ENCODE results near the gene MYRIP. TPM values are rescaled to one million over a fixed set of nuclear protein-coding genes. Genes with fewer than 3 reads are reported as not detected.

Gene MYRIP
- polyA plus RNA-seq, 1 of the 3 experiments (the other 2 are of a cell fraction): 1.2 TPM

DNA sequence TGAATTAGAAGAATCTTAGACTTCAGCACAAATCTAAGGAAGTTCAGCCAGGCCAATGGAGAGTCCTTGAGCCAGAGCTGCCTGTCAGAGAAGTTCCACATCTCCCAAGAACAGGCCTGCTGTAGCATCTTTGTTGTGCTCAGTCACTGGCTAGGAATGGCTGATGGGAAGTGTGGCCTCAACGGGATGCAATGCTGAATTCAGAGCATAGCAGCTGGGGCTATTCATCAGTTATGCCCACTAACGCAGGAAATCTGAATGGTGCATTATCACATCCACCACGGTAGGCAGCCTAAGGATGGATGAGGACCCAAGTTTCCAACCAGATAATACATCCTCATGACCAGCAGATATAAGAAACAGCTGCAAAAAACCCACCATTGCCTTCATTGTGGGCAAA, 496.9 kb downstream of the MYRIP start:
- Histone ChIP-seq H3K27ac (ENCODE audit: low read depth in 2 of 2, low read length in 1 of 2) (no peak overlapping the region), H2AFZ (ENCODE audit: low read depth) (no peak overlapping the region), H3K4me2 (no peak overlapping the region), H3K36me3 (replicated peaks in 1 of 2; ENCODE audit: control insufficient read depth in 1 of 2, insufficient read depth in 2 of 2, low read length in 1 of 2) (peaks cover 3% of the 10 kb centered on the region in 2 experiments), H4K20me1 (ENCODE audit: insufficient read depth) (0 out of 2 replicates have a peak, but pooled peaks cover 1% of the 10 kb centered on the region), H3K9ac (no peak overlapping the region), H3K9me3 (no peaks in the 10 kb centered on the region), H3K9me2 (no peaks in the 10 kb centered on the region), H3K79me2 (ENCODE audit: insufficient read depth) (peaks cover 17% of the 10 kb centered on the region), H3K4me1 (ENCODE audit: control insufficient read depth in 1 of 2, insufficient read depth in 2 of 2, low read depth in 1 of 2, low read length in 1 of 2) (peaks cover 0 to 2% of the 10 kb centered on the region in 2 experiments; a peak in 3 of 4 replicates), H3K27me3 (ENCODE audit: insufficient read depth) (no peaks in the 10 kb centered on the region), H3F3A (replicated peaks; ENCODE audit: insufficient read depth) (no peaks in the 10 kb centered on the region), H3K4me3 (ENCODE audit: low read depth in 2 of 2, low read length in 1 of 2) (no peak overlapping the region)
- WGBS (ENCODE audit: low lambda C conversion rate): 76% methylated on average over 3 of the region's 3 CpGs
- TF ChIP-seq TAF1 (IDR thresholded peaks at IDR 0.05; ENCODE audit: borderline replicate concordance, low read depth, low read length) (no peak), YY1 (IDR thresholded peaks at IDR 0.05; ENCODE audit: low read depth) (no peak), SMC3 (IDR thresholded peaks at IDR 0.05; ENCODE audit: low read depth, low read length) (no peak), RFX5 (IDR thresholded peaks at IDR 0.05; ENCODE audit: low read length) (no peak), MXI1 (IDR thresholded peaks at IDR 0.05; ENCODE audit: low read depth, low read length) (no peak), EZH2phosphoT487 (IDR thresholded peaks at IDR 0.05; ENCODE audit: borderline replicate concordance, low read depth) (no peak), ELF1 (IDR thresholded peaks at IDR 0.05) (no peak)
- TF ChIP-seq, protein P1, sequence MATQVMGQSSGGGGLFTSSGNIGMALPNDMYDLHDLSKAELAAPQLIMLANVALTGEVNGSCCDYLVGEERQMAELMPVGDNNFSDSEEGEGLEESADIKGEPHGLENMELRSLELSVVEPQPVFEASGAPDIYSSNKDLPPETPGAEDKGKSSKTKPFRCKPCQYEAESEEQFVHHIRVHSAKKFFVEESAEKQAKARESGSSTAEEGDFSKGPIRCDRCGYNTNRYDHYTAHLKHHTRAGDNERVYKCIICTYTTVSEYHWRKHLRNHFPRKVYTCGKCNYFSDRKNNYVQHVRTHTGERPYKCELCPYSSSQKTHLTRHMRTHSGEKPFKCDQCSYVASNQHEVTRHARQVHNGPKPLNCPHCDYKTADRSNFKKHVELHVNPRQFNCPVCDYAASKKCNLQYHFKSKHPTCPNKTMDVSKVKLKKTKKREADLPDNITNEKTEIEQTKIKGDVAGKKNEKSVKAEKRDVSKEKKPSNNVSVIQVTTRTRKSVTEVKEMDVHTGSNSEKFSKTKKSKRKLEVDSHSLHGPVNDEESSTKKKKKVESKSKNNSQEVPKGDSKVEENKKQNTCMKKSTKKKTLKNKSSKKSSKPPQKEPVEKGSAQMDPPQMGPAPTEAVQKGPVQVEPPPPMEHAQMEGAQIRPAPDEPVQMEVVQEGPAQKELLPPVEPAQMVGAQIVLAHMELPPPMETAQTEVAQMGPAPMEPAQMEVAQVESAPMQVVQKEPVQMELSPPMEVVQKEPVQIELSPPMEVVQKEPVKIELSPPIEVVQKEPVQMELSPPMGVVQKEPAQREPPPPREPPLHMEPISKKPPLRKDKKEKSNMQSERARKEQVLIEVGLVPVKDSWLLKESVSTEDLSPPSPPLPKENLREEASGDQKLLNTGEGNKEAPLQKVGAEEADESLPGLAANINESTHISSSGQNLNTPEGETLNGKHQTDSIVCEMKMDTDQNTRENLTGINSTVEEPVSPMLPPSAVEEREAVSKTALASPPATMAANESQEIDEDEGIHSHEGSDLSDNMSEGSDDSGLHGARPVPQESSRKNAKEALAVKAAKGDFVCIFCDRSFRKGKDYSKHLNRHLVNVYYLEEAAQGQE (IDR thresholded peaks at IDR 0.05; ENCODE audit: low read depth, low read length): no peak
- TF ChIP-seq, protein P2, sequence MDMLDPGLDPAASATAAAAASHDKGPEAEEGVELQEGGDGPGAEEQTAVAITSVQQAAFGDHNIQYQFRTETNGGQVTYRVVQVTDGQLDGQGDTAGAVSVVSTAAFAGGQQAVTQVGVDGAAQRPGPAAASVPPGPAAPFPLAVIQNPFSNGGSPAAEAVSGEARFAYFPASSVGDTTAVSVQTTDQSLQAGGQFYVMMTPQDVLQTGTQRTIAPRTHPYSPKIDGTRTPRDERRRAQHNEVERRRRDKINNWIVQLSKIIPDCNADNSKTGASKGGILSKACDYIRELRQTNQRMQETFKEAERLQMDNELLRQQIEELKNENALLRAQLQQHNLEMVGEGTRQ (IDR thresholded peaks at IDR 0.05; ENCODE audit: borderline replicate concordance, low read depth, low read length): no peak
- ChIA-PET POLR2A (no interaction called here), CTCF (interaction anchor here (1.1 to 13.0 kb wide), 3 partner anchors 11 to 115 kb away, joined by 4 to 289 read pairs (median 7); no protein-coding TSS in a partner anchor)
- DNase-seq: no peak

DNA sequence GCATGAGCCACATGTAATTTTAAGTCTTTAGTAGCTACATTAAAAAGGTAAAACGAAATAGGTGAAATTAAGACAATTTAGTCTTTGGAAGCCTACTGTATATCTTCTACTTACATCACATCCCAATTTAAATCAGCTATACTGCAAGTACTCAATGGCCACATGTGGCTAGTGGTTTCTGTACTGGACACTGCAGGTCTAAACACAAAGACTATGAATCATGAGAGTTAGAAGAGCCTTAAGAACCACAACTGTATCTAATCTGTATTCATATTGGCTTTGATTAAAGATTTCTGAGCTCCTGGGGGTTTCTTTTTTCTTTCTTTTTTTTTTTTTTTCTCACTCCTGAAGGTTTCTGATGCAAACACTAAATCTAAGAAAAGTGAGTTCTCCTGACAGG, 497.8 kb downstream of the MYRIP start:
- Histone ChIP-seq H3K79me2 (ENCODE audit: insufficient read depth) (peaks cover 21% of the 10 kb centered on the region), H3K4me1 (ENCODE audit: control insufficient read depth in 1 of 2, insufficient read depth in 2 of 2, low read depth in 1 of 2, low read length in 1 of 2) (peaks cover 0 to 9% of the 10 kb centered on the region in 2 experiments; a peak in 3 of 4 replicates), H3K9me3 (no peaks in the 10 kb centered on the region), H3K4me2 (no peak overlapping the region), H3K4me3 (ENCODE audit: low read depth in 2 of 2, low read length in 1 of 2) (no peak overlapping the region), H3K9ac (no peak overlapping the region), H2AFZ (ENCODE audit: low read depth) (no peak overlapping the region), H4K20me1 (ENCODE audit: insufficient read depth) (0 out of 2 replicates have a peak, but pooled peaks cover 3% of the 10 kb centered on the region), H3K9me2 (no peaks in the 10 kb centered on the region), H3F3A (replicated peaks; ENCODE audit: insufficient read depth) (no peaks in the 10 kb centered on the region), H3K27me3 (ENCODE audit: insufficient read depth) (no peaks in the 10 kb centered on the region), H3K27ac (ENCODE audit: low read depth in 2 of 2, low read length in 1 of 2) (no peak overlapping the region), H3K36me3 (replicated peaks in 1 of 2; ENCODE audit: control insufficient read depth in 1 of 2, insufficient read depth in 2 of 2, low read length in 1 of 2) (peaks cover 11 to 12% of the 10 kb centered on the region in 2 experiments)
- TF ChIP-seq RCOR1 (IDR thresholded peaks at IDR 0.05; ENCODE audit: low read length) (no peak), ELF1 (IDR thresholded peaks at IDR 0.05) (no peak), SMC3 (IDR thresholded peaks at IDR 0.05; ENCODE audit: low read depth, low read length) (no peak), CHD2 (IDR thresholded peaks at IDR 0.05; ENCODE audit: low read length, partially characterized antibody) (no peak)
- TF ChIP-seq, protein P3, sequence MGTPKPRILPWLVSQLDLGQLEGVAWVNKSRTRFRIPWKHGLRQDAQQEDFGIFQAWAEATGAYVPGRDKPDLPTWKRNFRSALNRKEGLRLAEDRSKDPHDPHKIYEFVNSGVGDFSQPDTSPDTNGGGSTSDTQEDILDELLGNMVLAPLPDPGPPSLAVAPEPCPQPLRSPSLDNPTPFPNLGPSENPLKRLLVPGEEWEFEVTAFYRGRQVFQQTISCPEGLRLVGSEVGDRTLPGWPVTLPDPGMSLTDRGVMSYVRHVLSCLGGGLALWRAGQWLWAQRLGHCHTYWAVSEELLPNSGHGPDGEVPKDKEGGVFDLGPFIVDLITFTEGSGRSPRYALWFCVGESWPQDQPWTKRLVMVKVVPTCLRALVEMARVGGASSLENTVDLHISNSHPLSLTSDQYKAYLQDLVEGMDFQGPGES (IDR thresholded peaks at IDR 0.05; ENCODE audit: low read depth, low read length): no peak
- TF ChIP-seq, protein P4, sequence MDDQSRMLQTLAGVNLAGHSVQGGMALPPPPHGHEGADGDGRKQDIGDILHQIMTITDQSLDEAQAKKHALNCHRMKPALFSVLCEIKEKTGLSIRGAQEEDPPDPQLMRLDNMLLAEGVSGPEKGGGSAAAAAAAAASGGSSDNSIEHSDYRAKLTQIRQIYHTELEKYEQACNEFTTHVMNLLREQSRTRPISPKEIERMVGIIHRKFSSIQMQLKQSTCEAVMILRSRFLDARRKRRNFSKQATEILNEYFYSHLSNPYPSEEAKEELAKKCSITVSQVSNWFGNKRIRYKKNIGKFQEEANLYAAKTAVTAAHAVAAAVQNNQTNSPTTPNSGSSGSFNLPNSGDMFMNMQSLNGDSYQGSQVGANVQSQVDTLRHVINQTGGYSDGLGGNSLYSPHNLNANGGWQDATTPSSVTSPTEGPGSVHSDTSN (IDR thresholded peaks at IDR 0.05): no peak
- ChIA-PET POLR2A (no interaction called here), CTCF (interaction anchor here (1.7 to 13.0 kb wide), 2 partner anchors 10 to 116 kb away, joined by 7 to 289 read pairs; no protein-coding TSS in a partner anchor)
- 33% methylated on average over 1 of the region's 1 CpG for WGBS (ENCODE audit: low lambda C conversion rate)
- no peak for DNase-seq

Measured in SK-N-SH (cell line).